ENCODE data around the gene SETD2.

The SETD2 gene

GRCh38 chr3:46998121-46998851, 165.6 kb downstream of the SETD2 start:
- DNase-seq (ENCODE audit: low spot score) = peak; percentile 89

DNA sequence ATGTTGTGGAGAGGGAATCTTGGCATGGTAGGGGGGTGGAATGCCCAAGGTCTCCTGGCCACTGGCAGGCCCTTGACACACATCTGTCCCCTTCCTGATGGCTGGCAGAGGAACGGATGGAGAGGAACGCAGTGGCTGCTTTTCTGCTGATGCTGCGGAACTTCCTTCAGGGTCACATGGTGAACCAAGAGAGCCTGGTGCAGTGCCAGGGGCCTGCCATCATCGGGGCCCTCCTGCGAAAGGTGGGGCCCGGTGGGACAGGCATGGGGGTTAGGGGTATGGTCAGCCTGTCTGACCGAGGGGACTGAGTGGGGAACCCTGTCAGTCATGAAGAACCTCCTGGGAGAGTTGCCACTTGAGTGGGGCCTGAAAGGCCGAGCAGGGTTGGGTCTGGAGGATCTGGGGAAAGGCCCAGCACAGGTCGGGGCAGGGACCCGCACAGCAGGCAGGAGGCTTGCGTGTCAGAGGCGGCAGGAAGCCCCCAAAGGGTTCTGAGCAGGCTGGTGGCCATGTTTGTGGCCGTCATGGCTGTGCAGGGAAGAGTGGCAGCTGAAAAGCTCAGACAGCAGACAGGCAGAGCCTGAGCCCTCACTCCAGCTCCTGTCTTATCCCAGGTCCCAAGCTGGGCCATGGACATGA, 166.3 kb downstream of the SETD2 start:
- DNase-seq (ENCODE audit: low spot score) = no peak

- no peak for DNase-seq (ENCODE audit: low spot score)
These were observed 167.0 kb downstream of the SETD2 start for GRCh38 chr3:46996689-46997452.

- no peak for DNase-seq (ENCODE audit: low spot score)
These were observed 167.9 kb downstream of the SETD2 start for GRCh38 chr3:46995901-46996562.

- no peak for DNase-seq (ENCODE audit: low spot score)
These were observed 168.8 kb downstream of the SETD2 start for GRCh38 chr3:46994801-46995731.

DNA sequence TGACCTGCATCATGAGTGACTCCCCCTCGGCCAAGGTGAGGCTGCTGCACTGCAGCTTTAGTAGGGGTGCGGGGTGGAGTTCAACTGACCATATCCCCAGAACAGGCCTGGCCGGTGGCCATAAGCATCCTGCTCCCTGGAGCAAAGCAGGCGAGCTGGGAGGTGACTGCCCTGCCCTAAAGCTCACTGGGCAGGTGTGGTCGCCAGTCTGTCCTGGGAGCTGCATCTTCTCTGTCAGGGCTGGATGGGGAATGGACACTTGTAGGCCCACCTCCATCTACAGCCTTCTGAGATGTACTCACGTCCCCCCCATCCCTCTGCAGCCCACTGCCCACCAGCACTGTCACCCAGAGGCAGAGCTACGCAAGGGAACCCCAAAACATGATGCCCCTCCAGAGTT, 169.9 kb downstream of the SETD2 start:
- DNase-seq (ENCODE audit: low spot score) = no peak

DNA sequence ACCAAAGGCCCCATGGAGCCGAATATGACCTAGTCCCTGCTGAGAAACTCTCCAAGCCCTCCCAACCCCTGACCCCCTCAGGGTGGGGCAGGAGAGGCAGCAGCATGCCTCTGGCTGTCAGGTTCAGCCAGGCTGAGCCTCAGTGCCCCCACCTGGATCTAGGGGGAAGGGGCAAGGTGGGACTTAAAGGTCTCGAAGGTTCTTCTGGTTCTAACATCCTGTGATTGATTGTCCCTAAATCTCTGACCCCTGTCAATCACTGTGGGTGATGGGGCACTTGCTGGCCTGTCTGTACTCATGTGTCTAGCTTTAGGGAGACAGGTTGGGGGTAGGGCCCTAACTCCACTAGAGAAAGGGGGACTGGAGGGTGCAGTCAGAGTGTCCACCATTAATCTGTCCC, 170.6 kb downstream of the SETD2 start:
- DNase-seq (ENCODE audit: low spot score) = no peak

DNA sequence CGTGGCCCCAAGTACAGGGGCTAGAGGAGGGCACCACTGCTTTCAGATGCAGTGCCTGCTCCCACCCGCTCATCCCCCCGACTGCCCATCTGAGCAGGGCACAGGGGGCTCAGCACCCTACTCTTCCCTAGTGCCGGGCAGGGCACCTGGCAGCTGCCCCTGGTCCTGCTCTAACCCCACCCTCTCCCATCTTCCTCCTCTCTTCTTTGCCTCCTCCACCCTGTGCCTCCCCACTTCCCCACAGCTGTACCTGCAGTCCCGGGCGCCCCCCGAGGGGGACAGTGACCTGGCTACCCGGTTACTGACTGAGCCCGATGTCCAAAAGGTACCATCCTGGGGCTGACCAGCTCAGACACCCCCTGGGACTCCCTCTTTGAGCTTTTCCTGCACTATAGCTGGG, 171.7 kb downstream of the SETD2 start:
- DNase-seq (ENCODE audit: low spot score) = no peak

DNA sequence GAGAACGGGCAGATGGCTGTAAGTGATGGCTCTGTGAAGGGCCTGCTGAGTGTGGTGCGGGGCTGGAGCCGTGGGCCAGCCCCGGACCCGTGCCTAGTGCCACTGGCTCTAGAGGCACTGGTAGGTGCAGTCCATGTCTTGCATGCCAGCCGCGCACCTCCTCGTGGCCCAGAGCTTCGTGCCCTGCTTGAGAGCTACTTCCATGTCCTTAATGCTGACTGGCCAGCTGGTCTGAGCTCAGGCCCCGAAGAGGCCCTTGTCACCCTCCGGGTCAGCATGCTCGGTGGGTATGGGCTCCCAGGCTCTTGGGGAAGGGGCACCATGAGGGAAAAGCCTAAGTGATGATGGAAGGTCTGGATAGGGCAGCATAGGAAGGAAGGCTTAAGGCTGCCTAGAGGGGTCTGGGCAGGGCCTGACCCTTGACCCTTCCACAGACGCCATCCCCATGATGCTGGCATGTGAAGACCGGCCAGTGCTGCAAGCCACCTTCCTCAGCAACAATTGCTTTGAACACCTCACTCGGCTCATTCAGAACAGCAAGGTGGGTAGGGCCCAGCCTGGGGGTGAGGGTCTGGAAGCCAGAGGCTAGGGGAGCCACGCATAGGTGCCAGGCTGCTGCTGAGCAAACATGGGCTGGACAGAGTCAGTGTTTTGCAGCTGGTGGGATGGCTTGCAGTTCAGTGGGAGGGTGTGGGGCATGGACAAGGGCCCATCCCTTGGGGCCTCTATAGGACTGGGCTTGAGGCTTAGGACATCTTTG, 172.3 kb downstream of the SETD2 start:
- DNase-seq (ENCODE audit: low spot score) = no peak

DNA sequence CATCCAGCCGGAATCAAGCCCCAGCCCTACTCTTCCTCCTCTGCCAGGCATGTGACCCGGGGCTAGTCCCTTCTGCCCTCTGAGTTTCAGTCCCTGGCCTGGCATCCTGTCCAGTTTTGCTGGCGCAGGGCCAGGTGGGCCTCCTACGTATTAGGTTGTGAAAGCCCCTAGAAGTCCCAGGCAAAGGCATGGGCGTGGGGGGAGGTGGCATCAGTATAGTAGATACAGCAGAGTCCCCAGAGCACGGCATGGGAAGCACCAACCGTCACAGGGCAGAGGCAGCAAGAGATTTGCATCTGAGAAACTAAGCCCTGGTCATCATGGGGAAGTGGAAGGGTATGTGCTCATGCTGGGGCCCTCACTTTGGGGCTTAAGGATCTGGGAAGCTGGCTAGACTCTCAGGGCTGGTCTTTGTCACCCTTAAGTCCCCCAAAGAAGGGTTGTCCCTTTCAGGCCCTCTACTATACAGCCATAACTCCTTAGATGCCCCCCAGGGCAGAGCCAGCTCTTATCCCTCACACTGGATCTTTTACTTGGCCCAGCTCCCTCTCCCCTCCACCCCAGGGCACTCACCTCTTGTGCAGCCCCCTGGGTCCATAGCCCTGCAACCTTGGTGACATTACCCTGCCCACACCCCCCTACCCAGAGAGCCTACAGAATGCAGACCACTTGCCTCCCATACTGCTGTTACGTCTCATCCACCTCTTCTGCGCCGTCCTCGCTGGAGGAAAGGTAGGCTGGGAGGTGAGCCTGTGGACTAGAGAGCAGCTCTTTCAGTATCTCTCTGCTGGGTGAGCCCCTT, 173.1 kb downstream of the SETD2 start:
- no peak for DNase-seq (ENCODE audit: low spot score)

GRCh38 chr3:46989146-46989810, 174.6 kb downstream of the SETD2 start:
- no peak for DNase-seq (ENCODE audit: low spot score)

- no peak for DNase-seq (ENCODE audit: low spot score)
These were observed 175.3 kb downstream of the SETD2 start for GRCh38 chr3:46988616-46989015.

GRCh38 chr3:46987743-46988401, 176.0 kb downstream of the SETD2 start:
- no peak for DNase-seq (ENCODE audit: low spot score)

DNA sequence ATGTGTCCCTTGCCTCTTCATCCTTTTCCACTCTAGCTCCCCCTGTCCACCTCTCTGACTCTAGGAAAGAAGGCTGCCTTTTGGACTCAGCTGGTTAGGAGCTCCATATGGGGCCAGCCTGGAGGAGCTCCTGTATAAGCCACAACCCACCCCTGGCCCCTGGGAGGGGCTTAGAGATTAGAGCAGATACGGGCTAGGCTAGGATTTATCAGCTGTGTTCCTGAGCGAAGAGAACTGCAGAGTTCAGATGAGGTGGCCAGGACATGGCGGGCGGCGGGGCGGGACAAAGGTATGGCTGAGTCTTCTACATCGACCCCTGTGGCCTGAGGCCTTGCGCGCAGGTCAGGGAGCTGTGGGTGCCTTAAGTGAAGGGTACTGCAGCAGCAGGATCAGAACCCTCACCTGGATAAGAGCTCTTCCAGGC, 176.6 kb downstream of the SETD2 start:
- peak; percentile 75 for DNase-seq (ENCODE audit: low spot score)

- DNase-seq (ENCODE audit: low spot score) = no peak
These were observed 177.1 kb downstream of the SETD2 start for GRCh38 chr3:46986782-46987310.

GRCh38 chr3:46986055-46986730, 177.7 kb downstream of the SETD2 start:
- DNase-seq (ENCODE audit: low spot score) = no peak

- no peak for DNase-seq (ENCODE audit: low spot score)
These were observed 178.3 kb downstream of the SETD2 start for GRCh38 chr3:46985588-46985987.

All from D341Med (cell line).